T-helper 2 cell treated with Interferon-gamma antibody and Interleukin-4, amounts not matched to agents 5 μg/mL and 100 μg/mL, for 36 hours (primary cell): ENCODE results near the gene CCNY.
A peak's percentile ranks its signal among the peaks of the same experiment; 100 is the strongest.

ENCODE experiments used
- DNase-seq: peaks from one replicate; pipeline ENCODE4 v3.0.0; 2021; ENCODE audit warnings: low spot score
- H3K27ac Mint-ChIP-seq: one replicate; pipeline ENCODE4 v1.8.0; 2021; ENCODE audit warnings: mild to moderate bottlenecking, mixed read lengths
- H3K27me3 Mint-ChIP-seq: one replicate; pipeline ENCODE4 v1.8.0; 2021; ENCODE audit warnings: low read depth, mixed read lengths
- H3K36me3 Mint-ChIP-seq: one replicate; pipeline ENCODE4 v1.8.0; 2021; ENCODE audit warnings: low read depth, mixed read lengths
- H3K4me1 Mint-ChIP-seq: one replicate; pipeline ENCODE4 v1.8.0; 2021; ENCODE audit warnings: low read depth, mixed read lengths
- H3K4me3 Mint-ChIP-seq: one replicate; pipeline ENCODE4 v1.8.0; 2022; ENCODE audit warnings: mild to moderate bottlenecking, moderate library complexity, mixed read lengths
- H3K9me3 Mint-ChIP-seq: one replicate; pipeline ENCODE4 v1.8.0; 2021; ENCODE audit warnings: mixed read lengths

CCNY gene

DNA sequence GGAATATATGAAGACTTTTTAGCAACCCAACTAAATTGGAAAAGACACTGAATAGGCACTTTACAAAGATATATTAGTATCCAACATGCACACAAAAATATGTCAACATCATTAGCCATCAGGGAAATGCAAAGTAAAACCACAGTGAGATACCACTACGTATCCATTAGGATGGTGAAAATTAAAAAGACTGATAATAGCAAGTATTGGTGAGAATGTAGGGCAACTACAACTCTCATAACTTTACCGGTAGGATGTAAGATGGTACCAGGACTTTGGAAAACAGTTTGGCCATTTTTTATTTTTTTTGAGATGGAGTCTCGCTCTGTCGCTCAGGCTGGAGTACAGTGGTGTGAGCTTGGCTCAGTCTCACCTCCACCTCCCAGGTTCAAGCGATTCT, 13.7 kb upstream of the CCNY start:
- no peak for DNase-seq
- Mint-ChIP-seq H3K4me1 (no peaks in the 10 kb centered on the region), H3K36me3 (peaks cover 35% of the 10 kb centered on the region), H3K27me3 (no peaks in the 10 kb centered on the region), H3K27ac (no peak overlapping the region), H3K9me3 (peaks cover 4% of the 10 kb centered on the region), H3K4me3 (no peak overlapping the region)

GRCh38 chr10:35324196-35324595, 12.1 kb upstream of the CCNY start:
- DNase-seq = no peak

DNA sequence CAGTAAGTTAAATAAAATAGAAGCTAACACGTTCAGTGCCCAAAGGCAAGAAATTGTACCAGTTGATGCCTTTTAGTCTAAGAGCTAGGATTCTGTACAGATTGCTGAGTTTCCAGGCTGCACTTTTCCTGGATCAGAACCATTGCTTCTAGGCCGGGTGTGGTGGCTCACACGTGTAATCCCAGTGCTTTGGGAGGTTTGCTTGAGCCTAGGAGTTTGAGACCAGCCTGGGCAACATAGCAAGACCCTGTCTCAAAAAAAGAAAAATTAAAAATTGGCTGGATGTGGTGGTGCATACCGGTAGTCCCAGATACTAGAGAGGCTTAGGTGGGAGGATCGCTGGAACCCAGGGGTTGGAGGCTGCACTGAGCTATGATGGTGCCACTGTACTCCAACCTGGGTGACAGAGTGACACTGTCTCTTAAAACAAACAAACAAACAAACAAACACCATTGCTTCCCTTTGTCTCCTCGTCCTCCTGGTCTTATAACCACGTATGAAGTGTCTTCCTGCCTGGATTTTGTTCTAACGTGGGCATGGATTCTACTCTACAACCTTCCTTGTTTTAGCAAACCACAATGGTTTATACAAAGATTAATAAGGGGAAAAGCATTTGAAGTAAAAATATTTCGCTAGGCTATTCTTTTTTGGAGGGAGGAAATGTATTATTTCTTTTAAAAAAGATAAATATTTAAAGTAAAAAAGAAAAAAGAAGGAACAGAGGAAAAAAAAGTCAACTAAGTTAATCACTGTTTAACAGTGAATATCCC, 9.7 kb upstream of the CCNY start:
- Mint-ChIP-seq H3K4me1 (peaks cover 15% of the 10 kb centered on the region), H3K4me3 (no peak overlapping the region), H3K27me3 (no peaks in the 10 kb centered on the region), H3K9me3 (peaks cover 4% of the 10 kb centered on the region), H3K36me3 (peaks cover 18% of the 10 kb centered on the region), H3K27ac (no peak overlapping the region)
- DNase-seq = no peak

More at GRCh38 chr10:35324196-35324595, 12.1 kb upstream of the CCNY start:
- Mint-ChIP-seq H3K36me3 (peaks cover 29% of the 10 kb centered on the region), H3K27ac (no peak overlapping the region), H3K4me3 (no peak overlapping the region), H3K9me3 (peaks cover 4% of the 10 kb centered on the region), H3K4me1 (peaks cover 7% of the 10 kb centered on the region), H3K27me3 (no peaks in the 10 kb centered on the region)

- peaks cover 13% of the 10 kb centered on the region for H3K36me3 Mint-ChIP-seq
- no peaks in the 10 kb centered on the region for H3K27me3 Mint-ChIP-seq
- H3K4me1 Mint-ChIP-seq = peaks cover 15% of the 10 kb centered on the region
- DNase-seq = no peak
- H3K4me3 Mint-ChIP-seq = no peak overlapping the region
- no peak overlapping the region for H3K27ac Mint-ChIP-seq
- no peaks in the 10 kb centered on the region for H3K9me3 Mint-ChIP-seq
Observed at GRCh38 chr10:35327790-35328403, 8.4 kb upstream of the CCNY start.

GRCh38 chr10:35328404-35329037, 7.8 kb upstream of the CCNY start:
- Mint-ChIP-seq H3K4me1 (peaks cover 21% of the 10 kb centered on the region), H3K9me3 (no peaks in the 10 kb centered on the region), H3K4me3 (no peak overlapping the region), H3K27me3 (no peaks in the 10 kb centered on the region), H3K36me3 (peaks cover 13% of the 10 kb centered on the region), H3K27ac (peak overlapping the region; percentile 72)
- DNase-seq = no peak

GRCh38 chr10:35329520-35329919, 6.8 kb upstream of the CCNY start:
- H3K4me1 Mint-ChIP-seq = peaks cover 28% of the 10 kb centered on the region

GRCh38 chr10:35331894-35332640, 4.2 kb upstream of the CCNY start:
- H3K4me3 Mint-ChIP-seq = no peak overlapping the region
- peaks cover 39% of the 10 kb centered on the region for H3K4me1 Mint-ChIP-seq
- no peak for DNase-seq
- no peaks in the 10 kb centered on the region for H3K9me3 Mint-ChIP-seq
- H3K36me3 Mint-ChIP-seq = peaks cover 24% of the 10 kb centered on the region
- no peaks in the 10 kb centered on the region for H3K27me3 Mint-ChIP-seq
- no peak overlapping the region for H3K27ac Mint-ChIP-seq

More at GRCh38 chr10:35329520-35329919, 6.8 kb upstream of the CCNY start:
- Mint-ChIP-seq H3K4me3 (no peak overlapping the region), H3K9me3 (no peaks in the 10 kb centered on the region), H3K36me3 (peaks cover 18% of the 10 kb centered on the region), H3K27ac (no peak overlapping the region), H3K27me3 (no peaks in the 10 kb centered on the region)
- no peak for DNase-seq

GRCh38 chr10:35334297-35334696, 2.0 kb upstream of the CCNY start:
- peaks cover 25% of the 10 kb centered on the region for H3K36me3 Mint-ChIP-seq
- DNase-seq = no peak
- H3K27ac Mint-ChIP-seq = no peak overlapping the region
- no peaks in the 10 kb centered on the region for H3K27me3 Mint-ChIP-seq
- peak overlapping the region; percentile 57 for H3K4me3 Mint-ChIP-seq
- no peaks in the 10 kb centered on the region for H3K9me3 Mint-ChIP-seq
- H3K4me1 Mint-ChIP-seq = peaks cover 49% of the 10 kb centered on the region

DNA sequence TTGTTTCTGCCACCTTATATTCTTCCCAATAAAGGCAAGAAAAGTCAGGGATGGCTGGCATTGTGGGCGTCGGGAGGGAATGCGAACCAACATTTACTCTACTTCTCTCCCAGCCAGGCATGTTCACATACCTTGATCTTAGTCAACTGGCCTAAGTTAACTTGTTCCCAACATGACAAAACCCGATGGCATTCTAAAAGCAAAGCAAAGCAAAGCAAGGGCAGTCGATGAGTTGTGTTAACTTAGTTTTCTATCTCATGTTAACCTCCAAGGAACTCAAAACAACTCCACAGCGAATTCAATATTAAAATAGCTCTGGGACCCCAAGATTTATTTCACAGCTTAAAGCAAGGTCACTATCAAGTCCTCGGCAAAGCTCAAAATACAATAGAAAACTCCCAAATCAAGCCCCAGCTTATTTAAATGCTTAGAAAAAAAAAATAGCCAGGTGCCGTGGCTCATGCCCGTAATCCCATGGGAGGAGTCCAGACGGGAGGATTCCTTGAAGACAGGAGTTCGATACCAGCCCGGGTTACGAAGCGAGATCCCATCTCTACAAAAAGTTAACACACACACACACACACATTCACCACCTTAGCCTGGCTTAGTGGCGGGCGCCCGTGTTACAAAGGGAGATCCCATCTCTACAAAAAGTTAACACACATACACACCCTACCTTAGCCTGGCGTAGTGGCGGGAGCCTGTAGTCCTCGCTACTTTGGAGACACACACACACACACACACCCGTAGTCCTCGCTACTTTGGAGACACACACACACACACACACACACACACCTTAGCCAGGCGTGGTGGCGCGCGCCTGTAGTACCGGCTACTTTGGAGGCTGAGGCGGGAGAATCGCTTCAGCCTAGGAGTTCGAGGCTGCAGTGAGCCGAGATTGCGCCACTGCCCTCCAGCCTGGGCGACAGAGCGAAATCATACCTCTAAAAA, 901 bp upstream of the CCNY start:
- no peak for DNase-seq
- Mint-ChIP-seq H3K27me3 (no peaks in the 10 kb centered on the region), H3K9me3 (no peaks in the 10 kb centered on the region), H3K4me1 (peaks cover 51% of the 10 kb centered on the region), H3K36me3 (peaks cover 24% of the 10 kb centered on the region), H3K4me3 (peak overlapping the region; percentile 95), H3K27ac (peak overlapping the region; percentile 94)

- Mint-ChIP-seq H3K4me3 (peak overlapping the region; percentile 84), H3K9me3 (no peaks in the 10 kb centered on the region), H3K27ac (peak overlapping the region; percentile 62), H3K36me3 (peaks cover 23% of the 10 kb centered on the region), H3K4me1 (peaks cover 66% of the 10 kb centered on the region), H3K27me3 (no peaks in the 10 kb centered on the region)
- peak; percentile 40 for DNase-seq
Observed at GRCh38 chr10:35336921-35337823, 863 bp downstream of the CCNY start.

DNA sequence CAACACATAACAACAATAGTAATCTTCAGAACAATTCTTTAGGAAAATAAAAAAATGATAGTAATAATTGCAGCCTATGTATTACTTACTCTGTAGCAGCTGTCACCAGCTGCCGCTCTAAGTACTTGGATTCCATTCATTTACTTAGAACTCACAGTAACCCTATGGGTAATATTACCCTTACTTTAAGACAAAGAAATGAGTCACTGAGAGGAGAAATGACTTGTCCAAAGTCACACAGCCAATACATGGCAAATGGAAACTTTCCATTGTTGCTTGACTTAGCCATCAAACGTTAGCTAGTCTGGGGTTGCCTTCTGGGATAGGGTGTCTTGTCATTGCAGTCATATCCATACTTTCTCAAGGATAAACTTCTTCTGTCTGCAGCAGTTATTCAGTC, 3.6 kb downstream of the CCNY start:
- H3K4me3 Mint-ChIP-seq = peak overlapping the region; percentile 3
- H3K27ac Mint-ChIP-seq = peak overlapping the region; percentile 4
- no peaks in the 10 kb centered on the region for H3K9me3 Mint-ChIP-seq
- H3K4me1 Mint-ChIP-seq = peaks cover 62% of the 10 kb centered on the region
- peaks cover 14% of the 10 kb centered on the region for H3K36me3 Mint-ChIP-seq
- peak; percentile 49 for DNase-seq
- no peaks in the 10 kb centered on the region for H3K27me3 Mint-ChIP-seq

DNA sequence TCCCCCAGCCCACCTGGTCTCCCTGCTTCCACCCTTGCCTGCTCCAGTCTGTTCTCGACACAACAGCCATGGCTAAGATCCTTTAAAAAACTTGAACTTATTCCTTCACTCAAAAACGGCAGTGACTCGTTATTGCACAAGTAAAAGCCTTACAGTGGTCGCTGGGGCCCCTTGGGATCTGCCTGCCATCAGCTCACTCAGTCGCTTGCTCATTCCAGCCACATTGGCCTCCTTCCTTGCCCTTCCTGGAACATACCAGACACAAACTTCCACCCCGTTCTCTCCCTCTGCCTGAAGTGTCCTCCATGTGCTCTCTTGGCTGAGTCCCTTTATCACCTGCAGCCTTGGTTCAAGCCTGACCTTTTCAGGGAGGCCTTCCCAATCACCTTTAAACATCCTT, 4.7 kb downstream of the CCNY start:
- Mint-ChIP-seq H3K4me1 (peaks cover 55% of the 10 kb centered on the region), H3K36me3 (peaks cover 5% of the 10 kb centered on the region), H3K27ac (peak overlapping the region; percentile 76), H3K4me3 (peak overlapping the region; percentile 27), H3K27me3 (no peaks in the 10 kb centered on the region), H3K9me3 (no peaks in the 10 kb centered on the region)
- DNase-seq = no peak
